Peyer's patch (tissue), 4 donors: Measurements from ENCODE around the gene ZBTB6.
"Not testable (repeated sequence)": the region's sequence is repeated elsewhere in the genome, so short reads cannot be mapped to it uniquely, and the experiment has no call there.

Experiments
- POLR2A ChIP-seq, 2 donors: fragments of 450-650 bp; IDR thresholded peaks; one replicate each; pipeline ENCODE4 v1.5.1; 2017; ENCODE audit warnings: antibody characterized with exemption in 2 of 2, mild to moderate bottlenecking in 2 of 2, moderate library complexity in 2 of 2
- TF ChIP-seq, protein P1 (sequence below), 6 experiments: fragments of 450-650 bp in 4 of 6; fragments of 200-600 bp in 2 of 6; sonication (generic) in 1 of 6; IDR thresholded peaks; one replicate each; pipeline ENCODE4 v1.5.1; 2017 to 2019; ENCODE audit warnings: antibody characterized with exemption in 6 of 6, mild to moderate bottlenecking in 3 of 6, moderate library complexity in 1 of 6

- TF ChIP-seq, protein P1, sequence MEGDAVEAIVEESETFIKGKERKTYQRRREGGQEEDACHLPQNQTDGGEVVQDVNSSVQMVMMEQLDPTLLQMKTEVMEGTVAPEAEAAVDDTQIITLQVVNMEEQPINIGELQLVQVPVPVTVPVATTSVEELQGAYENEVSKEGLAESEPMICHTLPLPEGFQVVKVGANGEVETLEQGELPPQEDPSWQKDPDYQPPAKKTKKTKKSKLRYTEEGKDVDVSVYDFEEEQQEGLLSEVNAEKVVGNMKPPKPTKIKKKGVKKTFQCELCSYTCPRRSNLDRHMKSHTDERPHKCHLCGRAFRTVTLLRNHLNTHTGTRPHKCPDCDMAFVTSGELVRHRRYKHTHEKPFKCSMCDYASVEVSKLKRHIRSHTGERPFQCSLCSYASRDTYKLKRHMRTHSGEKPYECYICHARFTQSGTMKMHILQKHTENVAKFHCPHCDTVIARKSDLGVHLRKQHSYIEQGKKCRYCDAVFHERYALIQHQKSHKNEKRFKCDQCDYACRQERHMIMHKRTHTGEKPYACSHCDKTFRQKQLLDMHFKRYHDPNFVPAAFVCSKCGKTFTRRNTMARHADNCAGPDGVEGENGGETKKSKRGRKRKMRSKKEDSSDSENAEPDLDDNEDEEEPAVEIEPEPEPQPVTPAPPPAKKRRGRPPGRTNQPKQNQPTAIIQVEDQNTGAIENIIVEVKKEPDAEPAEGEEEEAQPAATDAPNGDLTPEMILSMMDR (IDR thresholded peaks at IDR 0.05) = not testable (repeated sequence)
- not testable (repeated sequence) for TF ChIP-seq POLR2A (IDR thresholded peaks at IDR 0.05)
These were observed 45.8 kb downstream of the ZBTB6 start for GRCh38 chr9:122867276-122867675.
